ENCODE measurements around the gene PTPMT1.

DNA sequence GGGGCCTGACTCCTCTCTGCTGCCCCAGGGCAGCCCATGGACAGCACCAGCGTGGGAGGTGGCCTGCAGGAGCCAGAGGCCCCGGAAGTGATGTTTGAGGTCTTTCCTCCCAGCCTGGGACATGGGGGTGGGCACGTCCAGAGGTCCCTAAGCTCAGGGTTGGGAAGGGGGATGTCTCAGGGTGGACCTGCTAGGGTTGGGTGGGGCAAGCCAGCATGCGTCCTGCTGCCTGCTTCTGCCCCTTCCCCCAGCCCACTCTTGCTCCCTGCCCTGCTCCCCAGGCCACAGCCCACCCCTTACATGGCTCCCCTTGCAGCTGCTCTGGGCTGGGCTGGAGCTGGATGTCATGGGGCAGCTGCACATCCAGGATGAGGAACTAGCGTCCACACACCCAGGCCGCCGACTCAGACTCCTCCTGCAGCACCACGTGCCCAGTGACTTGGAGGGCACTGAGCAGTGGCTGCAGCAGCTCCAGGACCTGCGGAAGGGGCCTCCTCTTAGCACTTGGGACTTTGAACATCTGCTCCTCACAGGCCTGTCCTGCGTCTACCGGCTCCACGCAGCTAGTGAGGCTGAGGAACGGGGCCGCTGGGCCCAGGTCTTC is 22.4 kb downstream of the PTPMT1 start:
- TF ChIP-seq, protein P1, sequence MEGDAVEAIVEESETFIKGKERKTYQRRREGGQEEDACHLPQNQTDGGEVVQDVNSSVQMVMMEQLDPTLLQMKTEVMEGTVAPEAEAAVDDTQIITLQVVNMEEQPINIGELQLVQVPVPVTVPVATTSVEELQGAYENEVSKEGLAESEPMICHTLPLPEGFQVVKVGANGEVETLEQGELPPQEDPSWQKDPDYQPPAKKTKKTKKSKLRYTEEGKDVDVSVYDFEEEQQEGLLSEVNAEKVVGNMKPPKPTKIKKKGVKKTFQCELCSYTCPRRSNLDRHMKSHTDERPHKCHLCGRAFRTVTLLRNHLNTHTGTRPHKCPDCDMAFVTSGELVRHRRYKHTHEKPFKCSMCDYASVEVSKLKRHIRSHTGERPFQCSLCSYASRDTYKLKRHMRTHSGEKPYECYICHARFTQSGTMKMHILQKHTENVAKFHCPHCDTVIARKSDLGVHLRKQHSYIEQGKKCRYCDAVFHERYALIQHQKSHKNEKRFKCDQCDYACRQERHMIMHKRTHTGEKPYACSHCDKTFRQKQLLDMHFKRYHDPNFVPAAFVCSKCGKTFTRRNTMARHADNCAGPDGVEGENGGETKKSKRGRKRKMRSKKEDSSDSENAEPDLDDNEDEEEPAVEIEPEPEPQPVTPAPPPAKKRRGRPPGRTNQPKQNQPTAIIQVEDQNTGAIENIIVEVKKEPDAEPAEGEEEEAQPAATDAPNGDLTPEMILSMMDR (conservative IDR thresholded peaks at IDR 0.05; ENCODE audit: low read depth in 2 of 2) = no peak
- no peak for TF ChIP-seq POLR2AphosphoS5 (IDR thresholded peaks at IDR 0.05; ENCODE audit: low read depth)
- TF ChIP-seq CREB1 (CRISPR knock-in tag; IDR thresholded peaks at IDR 0.05; ENCODE audit: low read depth) = no peak
- no peak for TF ChIP-seq EZH2 (IDR thresholded peaks at IDR 0.05; ENCODE audit: low read depth, unreplicated experiment)
- no peak for TF ChIP-seq REST (IDR thresholded peaks at IDR 0.05; ENCODE audit: unreplicated experiment)
- TF ChIP-seq STAT1 (IDR thresholded peaks at IDR 0.05; ENCODE audit: unreplicated experiment) = no peak
- TF ChIP-seq EZH2phosphoT487 (IDR thresholded peaks at IDR 0.05; ENCODE audit: unreplicated experiment) = no peak
- no peak for TF ChIP-seq JUNB (IDR thresholded peaks at IDR 0.05; ENCODE audit: unreplicated experiment)
- TF ChIP-seq ZNF114 (CRISPR knock-in tag; IDR thresholded peaks at IDR 0.05) = no peak
- no peak for TF ChIP-seq ZNF331 (CRISPR knock-in tag; IDR thresholded peaks at IDR 0.05; ENCODE audit: low read depth)
- no peak for TF ChIP-seq ETS1 (IDR thresholded peaks at IDR 0.05)

Measured in GM23338 (cell line).